GM19452 (cell line): ENCODE results near the gene ST3GAL6.
"Not testable (repeated sequence)": the region's sequence is repeated elsewhere in the genome, so short reads cannot be mapped to it uniquely, and the experiment has no call there.

Experiments used
- ATAC-seq: cut with Tn5 transposase; IDR thresholded peaks from one replicate; pipeline ENCODE4 v1.9.1; 2021; ENCODE audit not compliant: unreplicated experiment

ST3GAL6 gene

GRCh38 chr3:98799479-98799878 lies 36.3 kb downstream of the ST3GAL6 start:
- no peak for ATAC-seq

- no peak for ATAC-seq
Measured at GRCh38 chr3:98800401-98800800, 37.3 kb downstream of the ST3GAL6 start.

- ATAC-seq: no peak
Measured at GRCh38 chr3:98801043-98801747, 38.1 kb downstream of the ST3GAL6 start.

- no peak for ATAC-seq
Measured at GRCh38 chr3:98805571-98805970, 42.4 kb downstream of the ST3GAL6 start.

- ATAC-seq: no peak
Measured at GRCh38 chr3:98806521-98806920, 43.4 kb downstream of the ST3GAL6 start.

- ATAC-seq: no peak
Measured at GRCh38 chr3:98807011-98807410, 43.9 kb downstream of the ST3GAL6 start.

GRCh38 chr3:98807561-98807960 lies 44.4 kb downstream of the ST3GAL6 start:
- ATAC-seq: no peak

- ATAC-seq: no peak
Measured at GRCh38 chr3:98808071-98808470, 44.9 kb downstream of the ST3GAL6 start.

GRCh38 chr3:98809557-98809956 lies 46.4 kb downstream of the ST3GAL6 start:
- no peak for ATAC-seq

GRCh38 chr3:98811048-98811447 lies 47.9 kb downstream of the ST3GAL6 start:
- ATAC-seq: no peak

GRCh38 chr3:98812851-98813374 lies 49.8 kb downstream of the ST3GAL6 start:
- ATAC-seq: no peak

- ATAC-seq: no peak
Measured at GRCh38 chr3:98814817-98815420, 51.8 kb downstream of the ST3GAL6 start.

GRCh38 chr3:98817547-98818041 lies 54.5 kb downstream of the ST3GAL6 start:
- no peak for ATAC-seq

- no peak for ATAC-seq
Measured at GRCh38 chr3:98821063-98821462, 57.9 kb downstream of the ST3GAL6 start.

- ATAC-seq: no peak
Measured at GRCh38 chr3:98823791-98824190, 60.7 kb downstream of the ST3GAL6 start.

GRCh38 chr3:98824256-98824655 lies 61.1 kb downstream of the ST3GAL6 start:
- ATAC-seq: no peak

- ATAC-seq: no peak
Measured at GRCh38 chr3:98826126-98826525, 63.0 kb downstream of the ST3GAL6 start.

GRCh38 chr3:98827221-98827920 lies 64.2 kb downstream of the ST3GAL6 start:
- no peak for ATAC-seq

- no peak for ATAC-seq
Measured at GRCh38 chr3:98829246-98829832, 66.2 kb downstream of the ST3GAL6 start.

GRCh38 chr3:98831060-98831459 lies 67.9 kb downstream of the ST3GAL6 start:
- ATAC-seq: not testable (repeated sequence)

- ATAC-seq: no peak
Measured at GRCh38 chr3:98839846-98840245, 76.7 kb downstream of the ST3GAL6 start.
